Endothelial cell of coronary artery (primary cell): ENCODE measurements around the gene BCO2. TPM values are rescaled to one million over a fixed set of nuclear protein-coding genes. Genes with fewer than 3 reads are reported as not detected.

Source experiments
- total RNA-seq: library from RNA; depleted of rRNA; stranded (reverse); fragments of >200 nt; gene quantifications from 2 replicates; pipeline ENCODE4 v1.2.3, GENCODE V29; 2014

The BCO2 gene
- total RNA-seq = 0.72 and 1.5 TPM in 2 replicates

GRCh38 chr11:112174789-112175598, at the start of gene BCO2:
Gene BCO2 (plus strand): TSS chr11:112175512. CDS start chr11:112175602, 90 bp downstream.

GRCh38 chr11:112163875-112164685, 11.2 kb upstream of the BCO2 start, which contains the start of gene IL18:
Gene IL18 (minus strand): TSS chr11:112164094. CDS start chr11:112155053, 9,041 bp downstream.

GRCh38 chr11:112167145-112167544, 8.2 kb upstream of the BCO2 start, which contains the start of gene TEX12:
Gene TEX12 (plus strand): TSS chr11:112167372. CDS start chr11:112169269, 1,897 bp downstream.

GRCh38 chr11:112226062-112226830, 50.9 kb downstream of the BCO2 start, which contains the start of gene PTS:
Gene PTS (plus strand): TSS chr11:112226428. CDS start chr11:112226444, 16 bp downstream.

GRCh38 chr11:112260490-112260889, 85.2 kb downstream of the BCO2 start, which contains the start of gene PLET1:
Gene PLET1 (minus strand): TSS chr11:112260860. CDS start chr11:112260589, 271 bp downstream.

Other genes with a start within 250 kb of the BCO2 start
- 19.4 and 22.6 TPM in 2 replicates for gene DIXDC1, start 238.2 kb upstream of the BCO2 start, total RNA-seq
- gene DLAT, start 150.1 kb upstream of the BCO2 start, total RNA-seq = 30.9 and 34.5 TPM in 2 replicates
- 0.38 and 1.2 TPM in 2 replicates for gene PIH1D2, start 101.5 kb upstream of the BCO2 start, total RNA-seq
- gene NKAPD1, start 101.2 kb upstream of the BCO2 start, total RNA-seq = 17.4 and 21.4 TPM in 2 replicates
- gene TIMM8B, start 88.8 kb upstream of the BCO2 start, total RNA-seq = 78.3 and 127 TPM in 2 replicates
- gene SDHD, start 88.6 kb upstream of the BCO2 start, total RNA-seq = 117 and 119 TPM in 2 replicates
- 5.5 TPM in 1 of 2 replicates, not detected in the other for gene IL18, start 11.4 kb upstream of the BCO2 start, total RNA-seq
- 0.09 TPM in 1 of 2 replicates, not detected in the other for gene TEX12, start 8.1 kb upstream of the BCO2 start, total RNA-seq
- gene PTS, start 50.9 kb downstream of the BCO2 start, total RNA-seq = 29.6 and 35.3 TPM in 2 replicates
- gene PLET1, start 85.3 kb downstream of the BCO2 start, total RNA-seq = not detected in 2 replicates